ENCODE measurements around the gene GALNS.

Gene GALNS

GRCh38 chr16:88897696-88898425 is 41.1 kb upstream of the GALNS start:
- Histone ChIP-seq H3K9ac (ENCODE audit: low read length) (no peak overlapping the region), H3K4me2 (ENCODE audit: low read depth, low read length, poor library complexity, severe bottlenecking) (no peak overlapping the region), H3K27ac (ENCODE audit: low read depth, low read length) (no peak overlapping the region), H3K4me3 (ENCODE audit: insufficient read depth, low read length, poor library complexity, severe bottlenecking) (no peak overlapping the region), H3K9me3 (ENCODE audit: insufficient read depth, low read length) (no peaks in the 10 kb centered on the region), H3K79me2 (ENCODE audit: insufficient read depth, low read length) (peaks cover 17% of the 10 kb centered on the region; the same call in 1 of the 2 replicates), H3K9me2 (replicated peaks; ENCODE audit: insufficient read depth, low read length) (no peaks in the 10 kb centered on the region), H3K36me3 (ENCODE audit: low read length) (no peaks in the 10 kb centered on the region), H3K27me3 (ENCODE audit: low read length) (no peaks in the 10 kb centered on the region), H2AFZ (ENCODE audit: low read depth, low read length, severe bottlenecking) (no peak overlapping the region), H3F3A (ENCODE audit: insufficient read depth) (no peaks in the 10 kb centered on the region), H4K20me1 (ENCODE audit: low read depth, low read length) (no peaks in the 10 kb centered on the region; the same call in 1 of the 2 replicates)
- TF ChIP-seq CTCF (IDR thresholded peaks at IDR 0.05; ENCODE audit: insufficient read depth, low read length, poor library complexity, severe bottlenecking): no peak
- no peak for TF ChIP-seq EZH2phosphoT487 (conservative IDR thresholded peaks at IDR 0.05; ENCODE audit: low read length)

- Histone ChIP-seq H3K27me3 (ENCODE audit: low read length) (no peaks in the 10 kb centered on the region), H3K9me2 (replicated peaks; ENCODE audit: insufficient read depth, low read length) (no peaks in the 10 kb centered on the region), H2AFZ (ENCODE audit: low read depth, low read length, severe bottlenecking) (no peak overlapping the region), H3F3A (ENCODE audit: insufficient read depth) (no peaks in the 10 kb centered on the region), H3K9ac (ENCODE audit: low read length) (no peak overlapping the region), H4K20me1 (ENCODE audit: low read depth, low read length) (no peaks in the 10 kb centered on the region; the same call in 1 of the 2 replicates), H3K79me2 (ENCODE audit: insufficient read depth, low read length) (peaks cover 4% of the 10 kb centered on the region; the same call in 1 of the 2 replicates), H3K36me3 (ENCODE audit: low read length) (no peaks in the 10 kb centered on the region), H3K4me2 (ENCODE audit: low read depth, low read length, poor library complexity, severe bottlenecking) (no peak overlapping the region), H3K9me3 (ENCODE audit: insufficient read depth, low read length) (no peaks in the 10 kb centered on the region), H3K27ac (ENCODE audit: low read depth, low read length) (no peak overlapping the region), H3K4me3 (ENCODE audit: insufficient read depth, low read length, poor library complexity, severe bottlenecking) (no peak overlapping the region)
- TF ChIP-seq CTCF (IDR thresholded peaks at IDR 0.05; ENCODE audit: insufficient read depth, low read length, poor library complexity, severe bottlenecking) (no peak), EZH2phosphoT487 (conservative IDR thresholded peaks at IDR 0.05; ENCODE audit: low read length) (no peak)
These were observed 39.7 kb upstream of the GALNS start for GRCh38 chr16:88896238-88897070.

- no peaks in the 10 kb centered on the region for H3F3A ChIP-seq (ENCODE audit: insufficient read depth)
- no peak for TF ChIP-seq CTCF (IDR thresholded peaks at IDR 0.05; ENCODE audit: insufficient read depth, low read length, poor library complexity, severe bottlenecking)
- TF ChIP-seq EZH2phosphoT487 (conservative IDR thresholded peaks at IDR 0.05; ENCODE audit: low read length): no peak
- no peak overlapping the region for H3K4me2 ChIP-seq (ENCODE audit: low read depth, low read length, poor library complexity, severe bottlenecking)
- H3K27me3 ChIP-seq (ENCODE audit: low read length): no peaks in the 10 kb centered on the region
- no peaks in the 10 kb centered on the region; the same call in 1 of the 2 replicates for H3K79me2 ChIP-seq (ENCODE audit: insufficient read depth, low read length)
- no peaks in the 10 kb centered on the region for H3K9me3 ChIP-seq (ENCODE audit: insufficient read depth, low read length)
- H4K20me1 ChIP-seq (ENCODE audit: low read depth, low read length): no peaks in the 10 kb centered on the region; the same call in 1 of the 2 replicates
- no peak overlapping the region for H2AFZ ChIP-seq (ENCODE audit: low read depth, low read length, severe bottlenecking)
- no peaks in the 10 kb centered on the region for H3K36me3 ChIP-seq (ENCODE audit: low read length)
- no peaks in the 10 kb centered on the region for H3K9me2 ChIP-seq (replicated peaks; ENCODE audit: insufficient read depth, low read length)
- H3K27ac ChIP-seq (ENCODE audit: low read depth, low read length): no peak overlapping the region
- H3K9ac ChIP-seq (ENCODE audit: low read length): no peak overlapping the region
- H3K4me3 ChIP-seq (ENCODE audit: insufficient read depth, low read length, poor library complexity, severe bottlenecking): no peak overlapping the region
These were observed 38.6 kb upstream of the GALNS start for GRCh38 chr16:88895335-88895734.

Measured in SU-DHL-6 (cell line).